HepG2 (cell line): ENCODE data around the gene AGAP1. TPM values are rescaled to one million over a fixed set of nuclear protein-coding genes. Genes with fewer than 3 reads are reported as not detected.
A peak's percentile ranks its signal among the peaks of the same experiment; 100 is the strongest.

Experiments
- ARNTL ChIP-seq: sonication (generic); formaldehyde crosslinking; IDR thresholded peaks from 2 replicates; pipeline ENCODE4 v1.4.0; 2020; ENCODE audit warnings: mild to moderate bottlenecking, missing genetic modification reagents
- KAT2B ChIP-seq: fragments of 150-350 bp; IDR thresholded peaks from 2 replicates; pipeline ENCODE4 v1.6.1; 2014; ENCODE audit warnings: low read depth, low read length, borderline replicate concordance
- MXD4 ChIP-seq: IDR thresholded peaks from 2 replicates; pipeline ENCODE4 v1.6.1; 2016; ENCODE audit warnings: mild to moderate bottlenecking, missing biosample characterization, missing genetic modification reagents
- MYC ChIP-seq: sonication (generic); formaldehyde crosslinking; IDR thresholded peaks from 2 replicates; pipeline ENCODE4 v1.9.0; 2021; ENCODE audit warnings: missing genetic modification reagents, borderline replicate concordance
- TBX2 ChIP-seq: sonication (generic); formaldehyde crosslinking; IDR thresholded peaks from 2 replicates; pipeline ENCODE4 v1.5.0; 2020; ENCODE audit warnings: missing genetic modification reagents, mild to moderate bottlenecking, borderline replicate concordance
- TCF12 ChIP-seq, 2 experiments: fragments of 450-650 bp in 1 of 2; sonication (generic) in 1 of 2; formaldehyde crosslinking in 1 of 2; IDR thresholded peaks; 2 replicates each; pipeline versions ENCODE4 v1.6.1 to v1.8.0; 2017 to 2022; ENCODE audit warnings: antibody characterized with exemption in 1 of 2, mild to moderate bottlenecking in 1 of 2, missing genetic modification reagents in 1 of 2, moderate library complexity in 1 of 2
- TFDP2 ChIP-seq: sonication (generic); formaldehyde crosslinking; IDR thresholded peaks from 2 replicates; pipeline ENCODE4 v1.4.0; 2020; ENCODE audit warnings: missing genetic modification reagents
- TRIM22 ChIP-seq: fragments of 450-650 bp; IDR thresholded peaks from 2 replicates; pipeline ENCODE4 v1.6.1; 2017
- U2AF2 ChIP-seq: fragments of 200-400 bp; formaldehyde crosslinking; IDR thresholded peaks from 2 replicates; pipeline ENCODE4 v1.6.1; 2017; ENCODE audit warnings: low read depth, mild to moderate bottlenecking, low read length
- polyA plus RNA-seq, 8 experiments: library from polyadenylated mRNA; depleted of rRNA in 3 of 8; stranded (reverse) in 7 of 8; unstranded in 1 of 8; fragments of >200 nt; fragmentation: Illumina TruSeq in 4 of 8; extraction: Trizol in 4 of 8; gene quantifications; 2 replicates each; pipeline versions ENCODE4 v1.2.1 to v1.2.3, GENCODE V29; 2011 to 2016; ENCODE audit warnings: low read depth in 4 of 8, missing spikeins in 1 of 8, mixed read lengths in 1 of 8; ENCODE audit not compliant: insufficient read depth in 1 of 8
- total RNA-seq, 5 experiments: library from RNA; depleted of rRNA; stranded (reverse); fragments of >200 nt; fragmentation: Illumina TruSeq; extraction: Trizol; gene quantifications; 2 replicates each; pipeline ENCODE4 v1.2.3, GENCODE V29; 2016; ENCODE audit warnings: low read depth in 1 of 5
- TF ChIP-seq, protein P1 (sequence below): sonication (generic); formaldehyde crosslinking; IDR thresholded peaks from 2 replicates; pipeline ENCODE4 v1.9.0; 2021; ENCODE audit warnings: mild to moderate bottlenecking, missing genetic modification reagents
- TF ChIP-seq, protein P2 (sequence below): sonication (generic); formaldehyde crosslinking; conservative IDR thresholded peaks from 2 replicates; pipeline ENCODE4 v1.4.0; 2020; ENCODE audit warnings: mild to moderate bottlenecking, missing genetic modification reagents, moderate library complexity
- TF ChIP-seq, protein P3 (sequence below): IDR thresholded peaks from 2 replicates; pipeline ENCODE4 v1.6.1; 2016; ENCODE audit warnings: low read depth, borderline replicate concordance

Gene AGAP1
- total and polyA plus RNA-seq, 2 of the 13 experiments (the other 11 are each of a cell fraction or from before 2014, with no cell fraction given) = 21.2 to 32.7 TPM

- TF ChIP-seq, protein P1, sequence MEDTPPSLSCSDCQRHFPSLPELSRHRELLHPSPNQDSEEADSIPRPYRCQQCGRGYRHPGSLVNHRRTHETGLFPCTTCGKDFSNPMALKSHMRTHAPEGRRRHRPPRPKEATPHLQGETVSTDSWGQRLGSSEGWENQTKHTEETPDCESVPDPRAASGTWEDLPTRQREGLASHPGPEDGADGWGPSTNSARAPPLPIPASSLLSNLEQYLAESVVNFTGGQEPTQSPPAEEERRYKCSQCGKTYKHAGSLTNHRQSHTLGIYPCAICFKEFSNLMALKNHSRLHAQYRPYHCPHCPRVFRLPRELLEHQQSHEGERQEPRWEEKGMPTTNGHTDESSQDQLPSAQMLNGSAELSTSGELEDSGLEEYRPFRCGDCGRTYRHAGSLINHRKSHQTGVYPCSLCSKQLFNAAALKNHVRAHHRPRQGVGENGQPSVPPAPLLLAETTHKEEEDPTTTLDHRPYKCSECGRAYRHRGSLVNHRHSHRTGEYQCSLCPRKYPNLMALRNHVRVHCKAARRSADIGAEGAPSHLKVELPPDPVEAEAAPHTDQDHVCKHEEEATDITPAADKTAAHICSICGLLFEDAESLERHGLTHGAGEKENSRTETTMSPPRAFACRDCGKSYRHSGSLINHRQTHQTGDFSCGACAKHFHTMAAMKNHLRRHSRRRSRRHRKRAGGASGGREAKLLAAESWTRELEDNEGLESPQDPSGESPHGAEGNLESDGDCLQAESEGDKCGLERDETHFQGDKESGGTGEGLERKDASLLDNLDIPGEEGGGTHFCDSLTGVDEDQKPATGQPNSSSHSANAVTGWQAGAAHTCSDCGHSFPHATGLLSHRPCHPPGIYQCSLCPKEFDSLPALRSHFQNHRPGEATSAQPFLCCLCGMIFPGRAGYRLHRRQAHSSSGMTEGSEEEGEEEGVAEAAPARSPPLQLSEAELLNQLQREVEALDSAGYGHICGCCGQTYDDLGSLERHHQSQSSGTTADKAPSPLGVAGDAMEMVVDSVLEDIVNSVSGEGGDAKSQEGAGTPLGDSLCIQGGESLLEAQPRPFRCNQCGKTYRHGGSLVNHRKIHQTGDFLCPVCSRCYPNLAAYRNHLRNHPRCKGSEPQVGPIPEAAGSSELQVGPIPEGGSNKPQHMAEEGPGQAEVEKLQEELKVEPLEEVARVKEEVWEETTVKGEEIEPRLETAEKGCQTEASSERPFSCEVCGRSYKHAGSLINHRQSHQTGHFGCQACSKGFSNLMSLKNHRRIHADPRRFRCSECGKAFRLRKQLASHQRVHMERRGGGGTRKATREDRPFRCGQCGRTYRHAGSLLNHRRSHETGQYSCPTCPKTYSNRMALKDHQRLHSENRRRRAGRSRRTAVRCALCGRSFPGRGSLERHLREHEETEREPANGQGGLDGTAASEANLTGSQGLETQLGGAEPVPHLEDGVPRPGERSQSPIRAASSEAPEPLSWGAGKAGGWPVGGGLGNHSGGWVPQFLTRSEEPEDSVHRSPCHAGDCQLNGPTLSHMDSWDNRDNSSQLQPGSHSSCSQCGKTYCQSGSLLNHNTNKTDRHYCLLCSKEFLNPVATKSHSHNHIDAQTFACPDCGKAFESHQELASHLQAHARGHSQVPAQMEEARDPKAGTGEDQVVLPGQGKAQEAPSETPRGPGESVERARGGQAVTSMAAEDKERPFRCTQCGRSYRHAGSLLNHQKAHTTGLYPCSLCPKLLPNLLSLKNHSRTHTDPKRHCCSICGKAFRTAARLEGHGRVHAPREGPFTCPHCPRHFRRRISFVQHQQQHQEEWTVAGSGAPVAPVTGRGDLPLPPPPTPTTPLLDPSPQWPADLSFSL = 0 out of 2 replicates have a peak, but pooled peaks have one; percentile 24
- TF ChIP-seq TFDP2 (CRISPR knock-in tag) (peak; percentile 28; the same call in 1 of the 2 replicates), KAT2B (no peak), TRIM22 (no peak), TCF12 (IDR thresholded peaks at IDR 0.05) (no peak), TCF12 (CRISPR knock-in tag; IDR thresholded peaks at IDR 0.05) (no peak), TBX2 (CRISPR knock-in tag) (0 out of 2 replicates have a peak, but pooled peaks have one; percentile 23), MXD4 (CRISPR knock-in tag) (0 out of 2 replicates have a peak, but pooled peaks have one; percentile 21), U2AF2 (0 out of 2 replicates have a peak, but pooled peaks have one; percentile 62), ARNTL (CRISPR knock-in tag) (peak; percentile 33; the same call in 1 of the 2 replicates), MYC (CRISPR knock-in tag) (peak; percentile 21; the same call in 1 of the 2 replicates)
- TF ChIP-seq, protein P2, sequence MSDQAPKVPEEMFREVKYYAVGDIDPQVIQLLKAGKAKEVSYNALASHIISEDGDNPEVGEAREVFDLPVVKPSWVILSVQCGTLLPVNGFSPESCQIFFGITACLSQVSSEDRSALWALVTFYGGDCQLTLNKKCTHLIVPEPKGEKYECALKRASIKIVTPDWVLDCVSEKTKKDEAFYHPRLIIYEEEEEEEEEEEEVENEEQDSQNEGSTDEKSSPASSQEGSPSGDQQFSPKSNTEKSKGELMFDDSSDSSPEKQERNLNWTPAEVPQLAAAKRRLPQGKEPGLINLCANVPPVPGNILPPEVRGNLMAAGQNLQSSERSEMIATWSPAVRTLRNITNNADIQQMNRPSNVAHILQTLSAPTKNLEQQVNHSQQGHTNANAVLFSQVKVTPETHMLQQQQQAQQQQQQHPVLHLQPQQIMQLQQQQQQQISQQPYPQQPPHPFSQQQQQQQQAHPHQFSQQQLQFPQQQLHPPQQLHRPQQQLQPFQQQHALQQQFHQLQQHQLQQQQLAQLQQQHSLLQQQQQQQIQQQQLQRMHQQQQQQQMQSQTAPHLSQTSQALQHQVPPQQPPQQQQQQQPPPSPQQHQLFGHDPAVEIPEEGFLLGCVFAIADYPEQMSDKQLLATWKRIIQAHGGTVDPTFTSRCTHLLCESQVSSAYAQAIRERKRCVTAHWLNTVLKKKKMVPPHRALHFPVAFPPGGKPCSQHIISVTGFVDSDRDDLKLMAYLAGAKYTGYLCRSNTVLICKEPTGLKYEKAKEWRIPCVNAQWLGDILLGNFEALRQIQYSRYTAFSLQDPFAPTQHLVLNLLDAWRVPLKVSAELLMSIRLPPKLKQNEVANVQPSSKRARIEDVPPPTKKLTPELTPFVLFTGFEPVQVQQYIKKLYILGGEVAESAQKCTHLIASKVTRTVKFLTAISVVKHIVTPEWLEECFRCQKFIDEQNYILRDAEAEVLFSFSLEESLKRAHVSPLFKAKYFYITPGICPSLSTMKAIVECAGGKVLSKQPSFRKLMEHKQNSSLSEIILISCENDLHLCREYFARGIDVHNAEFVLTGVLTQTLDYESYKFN (CRISPR knock-in tag) = peak; percentile 42; the same call in 1 of the 2 replicates
- TF ChIP-seq, protein P3, sequence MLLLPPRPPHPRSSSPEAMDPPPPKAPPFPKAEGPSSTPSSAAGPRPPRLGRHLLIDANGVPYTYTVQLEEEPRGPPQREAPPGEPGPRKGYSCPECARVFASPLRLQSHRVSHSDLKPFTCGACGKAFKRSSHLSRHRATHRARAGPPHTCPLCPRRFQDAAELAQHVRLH (CRISPR knock-in tag) = 0 out of 2 replicates have a peak, but pooled peaks have one; percentile 61
Observed at GRCh38 chr2:235614900-235615712, 121.3 kb downstream of the AGAP1 start (continued).
